Left lung (tissue), 10 donors: Measurements from ENCODE around the gene MYL4. TPM values are rescaled to one million over a fixed set of nuclear protein-coding genes. Genes with fewer than 3 reads are reported as not detected.
"Not testable (repeated sequence)": the region's sequence is repeated elsewhere in the genome, so short reads cannot be mapped to it uniquely, and the experiment has no call there.

Source experiments
- ATAC-seq: fragments of 200-7000 bp; cut with Tn5 transposase; one replicate; pipeline ENCODE4 v1.9.1; 2020; ENCODE audit warnings: moderate library complexity
- DNase-seq, 4 donors: peaks; one replicate each; pipeline ENCODE4 v3.0.0-alpha.2; 2013 to 2020
- H3K27ac ChIP-seq, 2 donors: fragments of 200-600 bp; sonication (generic) in 1 of 2; one replicate each; pipeline versions ENCODE4 v1.5.0 to v1.8.0; 2020 to 2021
- H3K27me3 ChIP-seq, 2 donors: fragments of 200-600 bp; sonication (generic) in 1 of 2; one replicate each; pipeline versions ENCODE4 v1.5.0 to v1.8.0; 2020 to 2021
- H3K36me3 ChIP-seq, 2 donors: fragments of 200-600 bp; sonication (generic) in 1 of 2; one replicate each; pipeline versions ENCODE4 v1.5.0 to v1.8.0; 2020 to 2021
- H3K4me1 ChIP-seq, 2 donors: fragments of 200-600 bp; one replicate each; pipeline ENCODE4 v1.8.0; 2021
- H3K4me3 ChIP-seq, 2 donors: fragments of 200-600 bp; sonication (generic) in 1 of 2; one replicate each; pipeline versions ENCODE4 v1.5.0 to v1.8.0; 2020 to 2021; ENCODE audit warnings: mild to moderate bottlenecking in 1 of 2
- H3K9me3 ChIP-seq, 2 donors: fragments of 200-600 bp; sonication (generic) in 1 of 2; one replicate each; pipeline versions ENCODE4 v1.5.0 to v1.8.0; 2020 to 2021
- intact Hi-C, 2 donors: fragments of 100-400 bp; cut with DNase I; formaldehyde crosslinking; loops; one replicate each; pipeline versions ENCODE4 v1.11.2 to v1.14.2; 2022
- polyA plus RNA-seq, 6 donors: library from polyadenylated mRNA; unstranded; fragments of 120-200 nt; gene quantifications; one replicate each; pipeline ENCODE4 v1.2.1, GENCODE V29; 2013; ENCODE audit not compliant: insufficient read length in 6 of 6
- total RNA-seq, 2 donors: library from RNA; stranded (reverse); fragmentation: NEBNext Ultra II Directional; extraction: Animal tissue kit (Norgen Biotek cat#: 25700); gene quantifications; one replicate each; pipeline ENCODE4 v1.2.1, GENCODE V29; 2021
- TF ChIP-seq, protein P1 (sequence below), 2 donors: fragments of 200-600 bp; sonication (generic) in 1 of 2; IDR thresholded peaks; one replicate each; pipeline versions ENCODE4 v1.5.0 to v1.8.0; 2021; ENCODE audit warnings: antibody characterized with exemption in 2 of 2
- donor health status: DM: no; HTN: yes; CAD: no.
- donor health status: DM: no; HTN: no; CAD: no.

MYL4 gene
- total and polyA plus RNA-seq, 8 donors = 0.99 to 4.6 (median 2.7) TPM

DNA sequence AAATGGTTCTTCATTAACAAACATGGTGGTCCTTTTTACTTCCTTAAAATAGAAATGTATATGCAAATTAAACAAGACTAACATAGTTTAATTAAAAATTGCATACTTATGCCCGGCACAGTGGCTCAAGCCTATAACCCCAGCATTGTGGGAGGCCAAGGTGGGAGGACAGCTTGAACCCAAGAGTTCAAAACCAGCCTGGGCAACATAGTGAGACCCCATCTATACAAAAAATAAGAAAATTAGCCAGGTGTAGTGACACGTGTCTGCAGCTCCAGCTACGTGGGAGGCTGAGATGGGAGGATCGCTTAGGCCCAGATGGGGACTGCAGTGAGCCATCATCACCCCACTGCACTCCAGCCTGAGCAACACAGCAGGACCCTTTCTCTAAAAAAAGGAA, 38.4 kb upstream of the MYL4 start:
- intact Hi-C loops = no loop called here
- no peak for DNase-seq
- ATAC-seq = no peak
- Histone ChIP-seq H3K27me3 (no peaks in the 10 kb centered on the region), H3K4me3 (no peak overlapping the region), H3K9me3 (no peaks in the 10 kb centered on the region), H3K4me1 (peaks cover 0 to 26% of the 10 kb centered on the region in 2 donors), H3K27ac (no peak overlapping the region), H3K36me3 (peaks cover 0 to 47% of the 10 kb centered on the region in 2 donors)
- TF ChIP-seq, protein P1, sequence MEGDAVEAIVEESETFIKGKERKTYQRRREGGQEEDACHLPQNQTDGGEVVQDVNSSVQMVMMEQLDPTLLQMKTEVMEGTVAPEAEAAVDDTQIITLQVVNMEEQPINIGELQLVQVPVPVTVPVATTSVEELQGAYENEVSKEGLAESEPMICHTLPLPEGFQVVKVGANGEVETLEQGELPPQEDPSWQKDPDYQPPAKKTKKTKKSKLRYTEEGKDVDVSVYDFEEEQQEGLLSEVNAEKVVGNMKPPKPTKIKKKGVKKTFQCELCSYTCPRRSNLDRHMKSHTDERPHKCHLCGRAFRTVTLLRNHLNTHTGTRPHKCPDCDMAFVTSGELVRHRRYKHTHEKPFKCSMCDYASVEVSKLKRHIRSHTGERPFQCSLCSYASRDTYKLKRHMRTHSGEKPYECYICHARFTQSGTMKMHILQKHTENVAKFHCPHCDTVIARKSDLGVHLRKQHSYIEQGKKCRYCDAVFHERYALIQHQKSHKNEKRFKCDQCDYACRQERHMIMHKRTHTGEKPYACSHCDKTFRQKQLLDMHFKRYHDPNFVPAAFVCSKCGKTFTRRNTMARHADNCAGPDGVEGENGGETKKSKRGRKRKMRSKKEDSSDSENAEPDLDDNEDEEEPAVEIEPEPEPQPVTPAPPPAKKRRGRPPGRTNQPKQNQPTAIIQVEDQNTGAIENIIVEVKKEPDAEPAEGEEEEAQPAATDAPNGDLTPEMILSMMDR (IDR thresholded peaks at IDR 0.05) = no peak

DNA sequence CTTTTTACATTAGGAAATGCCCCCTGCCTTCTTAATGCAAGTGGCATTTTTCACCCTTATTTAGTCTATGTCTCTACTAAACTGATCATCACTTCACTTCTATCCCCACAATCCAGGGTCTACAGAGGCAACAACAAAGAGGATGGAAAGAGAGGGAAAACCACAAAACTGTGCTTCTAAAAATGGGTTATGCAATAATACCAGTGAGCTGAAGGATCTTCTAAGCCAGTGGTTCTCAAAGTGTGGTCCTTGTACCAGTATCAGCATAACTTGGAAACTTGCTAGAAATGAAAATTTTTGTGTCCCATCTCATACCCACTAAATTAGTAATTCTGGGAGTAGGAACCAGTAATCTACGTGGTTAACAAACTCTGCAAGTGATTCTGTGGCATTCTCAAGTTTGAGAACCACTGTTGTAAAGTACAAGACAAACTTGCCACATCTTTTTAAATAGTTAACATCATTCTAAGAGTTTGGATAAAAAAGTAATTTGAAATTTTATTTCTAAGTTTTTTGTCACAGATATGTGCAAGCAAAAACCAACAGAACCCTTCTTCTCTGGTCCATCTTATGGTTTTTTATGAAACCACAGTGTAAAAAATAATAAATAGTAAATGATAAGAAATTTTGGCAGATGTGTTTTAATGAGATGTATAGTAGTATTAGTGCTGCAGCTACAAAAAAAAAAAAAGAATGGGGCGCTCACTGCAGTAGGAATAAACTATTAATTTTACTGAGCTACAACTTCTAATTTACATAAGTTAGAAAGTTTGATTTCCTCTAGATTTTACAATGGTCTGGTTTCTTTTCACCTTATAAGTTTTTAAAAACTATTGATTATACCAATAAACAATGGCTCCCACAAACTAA, 36.2 kb upstream of the MYL4 start:
- Histone ChIP-seq H3K27ac (no peak overlapping the region), H3K36me3 (peaks cover 0 to 49% of the 10 kb centered on the region in 2 donors), H3K4me3 (no peak overlapping the region), H3K27me3 (no peaks in the 10 kb centered on the region), H3K4me1 (peaks cover 0 to 26% of the 10 kb centered on the region in 2 donors), H3K9me3 (no peaks in the 10 kb centered on the region)
- no peak for ATAC-seq
- DNase-seq = no peak
- TF ChIP-seq, protein P1 (IDR thresholded peaks at IDR 0.05) = no peak
- intact Hi-C loops = no loop called here

DNA sequence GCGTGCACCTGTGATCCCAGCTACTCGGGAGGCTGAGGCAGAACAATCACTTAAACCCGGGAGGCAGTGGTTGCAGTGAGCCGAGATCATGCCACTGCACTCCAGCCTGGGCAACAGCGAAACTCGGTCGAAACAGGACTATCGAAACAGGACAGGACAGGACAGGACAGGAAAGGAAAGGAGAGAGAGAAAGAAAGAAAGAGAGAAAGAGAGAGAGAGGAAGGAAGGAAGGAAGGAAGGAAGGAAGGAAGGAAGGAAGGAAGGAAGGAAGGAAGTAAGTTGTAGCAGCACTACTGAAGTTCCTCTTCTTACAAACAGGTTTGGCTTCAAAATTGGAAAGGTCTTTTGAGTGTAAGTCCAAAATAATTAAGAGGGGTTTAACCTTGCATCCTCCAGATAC, 34.3 kb upstream of the MYL4 start:
- ATAC-seq, H3K27me3 ChIP-seq, H3K27ac ChIP-seq, intact Hi-C loops, H3K4me3 ChIP-seq, H3K9me3 ChIP-seq: not testable (repeated sequence)
- DNase-seq = peak in 1 of 4 donors; percentile 23
- Histone ChIP-seq H3K36me3 (peaks cover 0 to 49% of the 10 kb centered on the region in 2 donors), H3K4me1 (peaks cover 0 to 29% of the 10 kb centered on the region in 2 donors)

DNA sequence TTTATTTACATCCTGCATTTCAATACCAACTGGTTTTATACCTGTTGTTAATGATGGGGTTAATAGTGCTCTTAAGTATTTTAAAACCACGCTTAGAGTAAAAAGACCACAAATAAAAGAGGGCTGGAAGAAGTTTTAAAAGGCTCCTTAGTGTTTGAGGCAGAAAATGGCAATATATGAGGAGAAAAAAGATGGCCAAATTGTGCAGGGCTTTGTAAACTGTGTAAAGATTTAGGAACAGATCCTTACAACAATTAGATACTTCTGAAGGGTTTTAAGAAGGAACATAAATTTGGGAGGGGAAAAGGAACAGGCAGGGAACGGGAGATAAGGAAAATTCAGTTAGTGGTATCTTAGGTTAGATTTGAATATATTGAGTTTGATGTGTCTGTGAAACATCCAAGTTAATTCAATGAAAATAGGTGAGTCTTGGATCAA, 32.7 kb upstream of the MYL4 start:
- ATAC-seq = no peak
- DNase-seq = no peak
- TF ChIP-seq, protein P1 (IDR thresholded peaks at IDR 0.05) = no peak
- H3K27me3 ChIP-seq = no peaks in the 10 kb centered on the region
- no peak overlapping the region for H3K4me3 ChIP-seq
- H3K9me3 ChIP-seq = no peaks in the 10 kb centered on the region
- peaks cover 0 to 33% of the 10 kb centered on the region in 2 donors for H3K4me1 ChIP-seq
- intact Hi-C loops = no loop called here
- no peak overlapping the region for H3K27ac ChIP-seq
- peaks cover 0 to 50% of the 10 kb centered on the region in 2 donors for H3K36me3 ChIP-seq

DNA sequence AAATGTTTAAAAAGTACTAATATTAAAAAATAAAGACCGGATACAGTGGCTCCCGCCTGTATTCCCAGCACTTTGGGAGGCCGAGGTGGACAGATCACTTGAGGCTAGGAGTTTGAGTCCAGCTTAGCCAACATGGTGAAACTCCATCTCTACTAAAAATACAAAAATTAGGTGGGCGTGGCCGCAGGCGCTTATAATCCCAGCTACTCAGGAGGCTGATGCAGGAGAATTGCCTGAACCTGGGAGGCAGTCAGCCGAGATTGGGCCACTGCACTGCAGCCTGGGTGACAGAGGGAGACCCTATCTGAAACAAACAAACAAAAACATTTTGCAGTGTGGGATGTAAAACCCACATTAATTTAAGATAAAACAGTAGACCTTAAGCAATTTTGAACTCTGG, 31.9 kb upstream of the MYL4 start:
- ATAC-seq (no peak), DNase-seq (no peak)
- Histone ChIP-seq H3K4me1 (peaks cover 0 to 36% of the 10 kb centered on the region in 2 donors), H3K4me3 (no peak overlapping the region), H3K27ac (no peak overlapping the region), H3K36me3 (peaks cover 0 to 50% of the 10 kb centered on the region in 2 donors), H3K9me3 (no peaks in the 10 kb centered on the region), H3K27me3 (no peaks in the 10 kb centered on the region)
- intact Hi-C loops = no loop called here
- TF ChIP-seq, protein P1 (IDR thresholded peaks at IDR 0.05) = no peak
